ENCODE measurements around the gene PACRG.

- TF ChIP-seq POLR2A (IDR thresholded peaks at IDR 0.05; ENCODE audit: low read depth, low read length) (no peak), TAF1 (IDR thresholded peaks at IDR 0.05; ENCODE audit: borderline replicate concordance, low read depth, low read length) (no peak)
These were observed 357.7 kb downstream of the PACRG start for GRCh38 chr6:163085426-163085825.

All from GM12892 (cell line).